GOT3 (cell line): ENCODE measurements around the gene P2RY8.
"Not testable (repeated sequence)": the region's sequence is repeated elsewhere in the genome, so short reads cannot be mapped to it uniquely, and the experiment has no call there.

Experiments
- DNase-seq: peaks from one replicate; lab custom pipeline; 2025; ENCODE audit warnings: mixed read lengths; lab: John Stamatoyannopoulos, UW

Gene P2RY8

GRCh38 chrX:1542994-1543725 lies 6.2 kb upstream of the P2RY8 start:
- no peak for DNase-seq

GRCh38 chrX:1539146-1539545 lies 2.2 kb upstream of the P2RY8 start:
- DNase-seq, result not testable (repeated sequence)

GRCh38 chrX:1537716-1538090 lies 718 bp upstream of the P2RY8 start:
- not testable (repeated sequence) for DNase-seq

GRCh38 chrX:1536712-1537030 lies 314 bp downstream of the P2RY8 start:
- no peak for DNase-seq

- DNase-seq, result no peak
These were observed 1.5 kb downstream of the P2RY8 start for GRCh38 chrX:1535241-1536041.

GRCh38 chrX:1534301-1535168 lies 2.5 kb downstream of the P2RY8 start:
- DNase-seq, result no peak

- no peak for DNase-seq
These were observed 3.9 kb downstream of the P2RY8 start for GRCh38 chrX:1533058-1533457.

- no peak for DNase-seq
These were observed 5.7 kb downstream of the P2RY8 start for GRCh38 chrX:1531096-1531890.

- DNase-seq, result no peak
These were observed 7.2 kb downstream of the P2RY8 start for GRCh38 chrX:1529756-1530155.

GRCh38 chrX:1529328-1529727 lies 7.7 kb downstream of the P2RY8 start:
- DNase-seq, result no peak

- no peak for DNase-seq
These were observed 8.1 kb downstream of the P2RY8 start for GRCh38 chrX:1528884-1529203.

GRCh38 chrX:1528186-1528883 lies 8.7 kb downstream of the P2RY8 start:
- no peak for DNase-seq

GRCh38 chrX:1527457-1527856 lies 9.5 kb downstream of the P2RY8 start:
- no peak for DNase-seq

- DNase-seq, result no peak
These were observed 10.4 kb downstream of the P2RY8 start for GRCh38 chrX:1526565-1526964.

GRCh38 chrX:1525583-1526355 lies 11.2 kb downstream of the P2RY8 start:
- DNase-seq, result no peak

- DNase-seq, result no peak
These were observed 12.0 kb downstream of the P2RY8 start for GRCh38 chrX:1524874-1525582.

GRCh38 chrX:1522905-1523304 lies 14.1 kb downstream of the P2RY8 start:
- not testable (repeated sequence) for DNase-seq

GRCh38 chrX:1521459-1521956 lies 15.5 kb downstream of the P2RY8 start:
- no peak for DNase-seq

- no peak for DNase-seq
These were observed 16.6 kb downstream of the P2RY8 start for GRCh38 chrX:1520350-1520749.

- no peak for DNase-seq
These were observed 17.9 kb downstream of the P2RY8 start for GRCh38 chrX:1519022-1519497.
